DOHH2 (cell line): ENCODE measurements around the gene PDCD5.
"Not testable (repeated sequence)": the region's sequence is repeated elsewhere in the genome, so short reads cannot be mapped to it uniquely, and the experiment has no call there.

Experiments used
- CTCF ChIP-seq: fragments of 200-600 bp; sonication (generic); IDR thresholded peaks from one replicate; pipeline ENCODE4 v1.5.1; 2014; ENCODE audit warnings: antibody characterized with exemption, mild to moderate bottlenecking, low read depth, low read length; ENCODE audit not compliant: poor library complexity, severe bottlenecking
- EZH2phosphoT487 ChIP-seq: fragments of 200-600 bp; sonication (generic); IDR thresholded peaks from 2 replicates; pipeline ENCODE4 v1.6.1; 2017; ENCODE audit warnings: borderline replicate concordance, mild to moderate bottlenecking, antibody characterized with exemption, low read length, moderate library complexity, mixed read lengths

DNA sequence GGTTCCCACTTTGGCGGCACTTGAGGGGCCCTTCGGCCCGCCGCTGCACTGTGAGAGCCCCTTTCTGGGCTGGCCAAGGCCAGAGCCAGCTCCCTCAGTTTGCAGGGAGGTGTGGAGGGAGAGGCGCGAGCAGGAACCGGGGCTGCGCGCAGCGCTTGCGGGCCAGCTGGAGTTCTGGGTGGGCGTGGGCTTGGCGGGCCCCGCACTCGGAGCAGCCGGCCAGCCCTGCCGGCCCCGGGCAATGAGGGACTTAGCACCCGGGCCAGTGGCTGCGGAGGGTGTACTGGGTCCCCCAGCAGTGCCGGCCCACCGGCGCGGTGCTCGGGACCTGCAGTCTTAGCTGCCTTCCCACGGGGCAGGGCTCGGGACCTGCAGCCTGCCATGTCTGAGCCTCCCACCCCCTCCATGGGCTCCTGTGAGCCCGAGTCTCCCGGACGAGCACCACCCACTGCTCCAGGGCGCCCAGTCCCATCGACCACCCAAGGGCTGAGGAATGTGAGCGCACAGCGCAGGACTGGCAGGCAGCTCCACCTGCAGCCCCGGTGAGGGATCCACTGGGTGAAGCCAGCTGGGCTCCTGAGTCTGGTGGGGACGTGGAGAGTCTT lies 9.4 kb upstream of the PDCD5 start:
- not testable (repeated sequence) for TF ChIP-seq CTCF, EZH2phosphoT487
